Sigmoid colon (tissue), 7 donors: ENCODE results near the gene TSPAN19. TPM values are rescaled to one million over a fixed set of nuclear protein-coding genes. Genes with fewer than 3 reads are reported as not detected.

ENCODE experiments used
- DNase-seq: peaks from one replicate; pipeline ENCODE4 v3.0.0-alpha.2; 2019
- H3K27ac ChIP-seq, 4 donors: fragments of 200-600 bp; sonication (generic); one replicate each; pipeline ENCODE4 v1.5.1; 2016 to 2019; ENCODE audit warnings: mild to moderate bottlenecking in 1 of 4
- H3K27me3 ChIP-seq, 3 donors: fragments of 200-600 bp; sonication (generic); one replicate each; pipeline ENCODE4 v1.5.1; 2019; ENCODE audit warnings: mild to moderate bottlenecking in 1 of 3
- H3K36me3 ChIP-seq, 4 donors: fragments of 200-600 bp; sonication (generic); one replicate each; pipeline ENCODE4 v1.5.1; 2016 to 2019
- H3K4me1 ChIP-seq, 4 donors: fragments of 200-600 bp; sonication (generic); one replicate each; pipeline ENCODE4 v1.5.1; 2017 to 2019
- H3K4me3 ChIP-seq, 4 donors: fragments of 200-600 bp; sonication (generic); one replicate each; pipeline ENCODE4 v1.5.1; 2017 to 2019; ENCODE audit warnings: mild to moderate bottlenecking in 2 of 4, moderate library complexity in 1 of 4
- H3K9me3 ChIP-seq, 4 donors: fragments of 200-600 bp in 3 of 4; sonication (generic) in 3 of 4; one replicate each; pipeline versions ENCODE4 v1.5.1 to v1.6.1; 2013 to 2019
- CTCF ChIP-seq, 4 experiments: fragments of 450-650 bp in 3 of 4; fragments of 200-600 bp in 1 of 4; IDR thresholded peaks; one replicate each; pipeline ENCODE4 v1.5.1; 2016 to 2019; ENCODE audit warnings: antibody characterized with exemption in 4 of 4, mild to moderate bottlenecking in 3 of 4, moderate library complexity in 2 of 4
- EP300 ChIP-seq, 4 donors: sonication (generic); formaldehyde crosslinking; IDR thresholded peaks; one replicate each; pipeline ENCODE4 v1.6.1; 2017; ENCODE audit warnings: antibody characterized with exemption in 4 of 4
- POLR2A ChIP-seq, 2 donors: fragments of 450-650 bp; IDR thresholded peaks; one replicate each; pipeline ENCODE4 v1.6.1; 2016; ENCODE audit warnings: antibody characterized with exemption in 2 of 2, mild to moderate bottlenecking in 2 of 2, moderate library complexity in 2 of 2
- POLR2AphosphoS5 ChIP-seq, 4 donors: sonication (generic); formaldehyde crosslinking; IDR thresholded peaks; one replicate each; pipeline ENCODE4 v1.6.1; 2017; ENCODE audit warnings: antibody characterized with exemption in 4 of 4
- WGBS, 2 donors: extraction: QIAGEN DNeasy Blood & Tissue Kit; methylation state at CpG; one replicate each; pipeline ENCODE4 v1.1.7; 2013; 5-methylcytosine and 5-hydroxymethylcytosine counted together
- intact Hi-C: fragments of 100-400 bp; cut with DNase I; formaldehyde crosslinking; loops from one replicate; pipeline ENCODE4 v1.15.1; 2023
- polyA plus RNA-seq, 3 donors: library from polyadenylated mRNA; stranded (reverse); fragments of 200-250 nt; gene quantifications; one replicate each; pipeline ENCODE4 v1.2.3, GENCODE V29; 2013
- total RNA-seq, 4 donors: library from RNA; depleted of rRNA; stranded (reverse); fragments of >200 nt; gene quantifications; one replicate each; pipeline ENCODE4 v1.1.0, GENCODE V29; 2016
- donor health status: healthy with polysubstance abuse.
- donor health status: Bipolar disorder and iron deficiency.
- donor health status: healthy.

TSPAN19 gene
- total and polyA plus RNA-seq, 7 donors: 0.81 TPM; not detected in 6

DNA sequence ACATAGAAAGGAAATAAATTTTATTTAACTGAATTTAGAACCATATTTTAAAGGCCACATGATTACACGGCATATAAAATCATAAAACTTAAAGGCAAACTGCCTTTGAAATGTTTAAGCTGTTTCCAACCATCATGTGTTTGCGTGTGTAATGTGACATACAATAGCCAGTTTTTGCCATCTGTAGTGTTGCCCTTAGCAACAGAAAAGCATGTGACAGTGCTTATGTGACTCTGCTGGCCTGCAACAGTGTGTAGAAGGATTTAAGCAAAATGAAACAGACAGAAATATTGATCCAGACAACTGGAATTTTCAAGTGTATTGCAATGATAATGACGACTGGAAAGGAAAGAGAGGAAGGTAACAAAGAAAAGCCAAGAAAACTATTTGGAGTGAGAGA lies 49.5 kb downstream of the TSPAN19 start:
- 9 to 58% methylated on average over 3 of the region's 3 CpGs for WGBS, 2 donors
- TF ChIP-seq POLR2A (IDR thresholded peaks at IDR 0.05) (no peak), POLR2AphosphoS5 (IDR thresholded peaks at IDR 0.05) (no peak), EP300 (IDR thresholded peaks at IDR 0.05) (no peak), CTCF (IDR thresholded peaks at IDR 0.05) (no peak)
- no peak for DNase-seq
- Histone ChIP-seq H3K4me1 (no peaks in the 10 kb centered on the region), H3K27me3 (no peaks in the 10 kb centered on the region), H3K27ac (no peak overlapping the region), H3K4me3 (no peak overlapping the region), H3K9me3 (no peaks in the 10 kb centered on the region), H3K36me3 (no peaks in the 10 kb centered on the region)
- intact Hi-C loops: no loop called here

DNA sequence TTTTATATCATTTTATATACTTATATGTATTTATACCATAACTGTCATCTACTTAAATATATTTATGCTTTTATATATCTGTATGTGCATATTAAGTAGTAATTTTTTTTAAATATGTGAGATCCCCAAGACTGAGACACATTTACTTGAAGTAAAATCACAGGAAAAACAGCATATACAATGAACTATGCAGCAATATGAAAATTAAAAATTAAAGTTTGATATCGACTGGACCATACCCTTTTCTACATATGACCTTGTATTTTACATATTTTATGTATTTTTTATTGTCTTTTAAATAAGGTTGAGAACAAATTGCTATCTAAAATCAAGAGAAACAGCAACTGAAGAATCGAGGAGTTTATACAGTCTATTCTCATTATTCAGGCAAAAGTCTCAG lies 50.0 kb downstream of the TSPAN19 start:
- intact Hi-C loops: no loop called here
- 18 to 62% methylated on average over 2 of the region's 2 CpGs for WGBS, 2 donors

DNA sequence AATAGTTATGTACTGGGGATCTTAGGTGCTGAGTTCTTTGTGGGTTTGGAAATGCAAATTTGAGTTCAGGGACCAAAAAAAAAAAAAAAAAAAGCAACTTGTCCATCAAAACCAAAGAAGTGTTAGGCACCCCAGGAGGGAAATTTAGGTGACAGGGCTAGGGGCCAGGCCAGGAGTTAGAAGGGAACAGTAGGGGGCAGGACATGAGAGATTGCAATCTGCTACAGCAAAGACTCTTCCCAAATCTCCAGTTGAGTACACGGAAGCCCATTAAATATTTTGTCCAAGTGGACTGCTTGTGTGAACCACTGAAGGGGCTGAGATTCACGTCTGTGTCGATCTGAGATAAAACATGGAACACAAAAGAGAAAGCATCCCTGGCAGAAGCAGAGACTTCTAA lies 52.8 kb downstream of the TSPAN19 start:
- Histone ChIP-seq H3K4me1 (no peaks in the 10 kb centered on the region), H3K9me3 (no peaks in the 10 kb centered on the region), H3K27me3 (no peaks in the 10 kb centered on the region), H3K27ac (no peak overlapping the region), H3K4me3 (no peak overlapping the region), H3K36me3 (no peaks in the 10 kb centered on the region)
- DNase-seq: no peak
- intact Hi-C loops: no loop called here
- 78 to 85% methylated on average over 3 of the region's 3 CpGs for WGBS, 2 donors
- no peak for TF ChIP-seq CTCF (IDR thresholded peaks at IDR 0.05)
- no peak for TF ChIP-seq POLR2A (IDR thresholded peaks at IDR 0.05)
- no peak for TF ChIP-seq EP300 (IDR thresholded peaks at IDR 0.05)
- TF ChIP-seq POLR2AphosphoS5 (IDR thresholded peaks at IDR 0.05): no peak

More for the DNA sequence above, 50.0 kb downstream of the TSPAN19 start:
- H3K4me3 ChIP-seq: no peak overlapping the region
- DNase-seq: no peak
- no peaks in the 10 kb centered on the region for H3K4me1 ChIP-seq
- no peaks in the 10 kb centered on the region for H3K36me3 ChIP-seq
- no peaks in the 10 kb centered on the region for H3K27me3 ChIP-seq
- no peaks in the 10 kb centered on the region for H3K9me3 ChIP-seq
- H3K27ac ChIP-seq: no peak overlapping the region
- no peak for TF ChIP-seq CTCF (IDR thresholded peaks at IDR 0.05)
- no peak for TF ChIP-seq POLR2A (IDR thresholded peaks at IDR 0.05)
- TF ChIP-seq EP300 (IDR thresholded peaks at IDR 0.05): no peak
- no peak for TF ChIP-seq POLR2AphosphoS5 (IDR thresholded peaks at IDR 0.05)

- H3K9me3 ChIP-seq: no peaks in the 10 kb centered on the region
- no peak for DNase-seq
- no peaks in the 10 kb centered on the region for H3K36me3 ChIP-seq
- H3K4me1 ChIP-seq: no peaks in the 10 kb centered on the region
- no peak overlapping the region for H3K27ac ChIP-seq
- H3K4me3 ChIP-seq: no peak overlapping the region
- intact Hi-C loops: no loop called here
- no peak for TF ChIP-seq POLR2AphosphoS5 (IDR thresholded peaks at IDR 0.05)
- TF ChIP-seq EP300 (IDR thresholded peaks at IDR 0.05): no peak
- TF ChIP-seq POLR2A (IDR thresholded peaks at IDR 0.05): no peak
- no peak for TF ChIP-seq CTCF (IDR thresholded peaks at IDR 0.05)
- no peaks in the 10 kb centered on the region for H3K27me3 ChIP-seq
- WGBS, 2 donors: 91 to 94% methylated on average over 1 of the region's 1 CpG
Measured at GRCh38 chr12:84982888-84983287, 53.2 kb downstream of the TSPAN19 start.

DNA sequence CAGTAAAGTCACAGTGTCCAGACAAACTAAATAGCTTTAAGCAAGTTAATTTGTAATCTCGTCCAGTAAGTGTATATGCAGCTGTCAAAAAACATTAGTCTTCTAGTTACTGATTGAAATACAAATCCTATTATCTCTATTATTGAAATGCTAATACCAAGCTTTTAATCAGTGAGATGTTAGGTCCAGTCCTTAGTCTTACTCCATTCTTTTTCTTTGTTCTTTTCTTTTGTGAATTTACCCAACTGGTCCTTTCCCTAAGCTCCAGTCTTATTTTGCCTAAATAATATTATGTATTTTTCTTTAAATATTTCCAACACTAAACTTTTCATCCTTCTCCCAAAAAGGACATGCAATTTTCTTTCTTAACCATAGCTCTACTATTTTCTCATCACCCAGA lies 57.2 kb downstream of the TSPAN19 start:
- TF ChIP-seq EP300 (IDR thresholded peaks at IDR 0.05) (no peak), CTCF (IDR thresholded peaks at IDR 0.05) (no peak), POLR2A (IDR thresholded peaks at IDR 0.05) (no peak), POLR2AphosphoS5 (IDR thresholded peaks at IDR 0.05) (no peak)
- Histone ChIP-seq H3K4me3 (no peak overlapping the region), H3K27ac (no peak overlapping the region), H3K36me3 (no peaks in the 10 kb centered on the region), H3K4me1 (no peaks in the 10 kb centered on the region), H3K27me3 (no peaks in the 10 kb centered on the region), H3K9me3 (no peaks in the 10 kb centered on the region)
- no peak for DNase-seq
- 13 to 59% methylated on average over 1 of the region's 1 CpG for WGBS, 2 donors
- intact Hi-C loops: no loop called here
